HG03066 (cell line): ENCODE data around the gene COA8.
A peak's percentile ranks its signal among the peaks of the same experiment; 100 is the strongest.

ENCODE experiments used
- ATAC-seq: cut with Tn5 transposase; IDR thresholded peaks from one replicate; pipeline ENCODE4 v1.9.1; 2021; ENCODE audit warnings: low read depth; ENCODE audit not compliant: unreplicated experiment

The COA8 gene

DNA sequence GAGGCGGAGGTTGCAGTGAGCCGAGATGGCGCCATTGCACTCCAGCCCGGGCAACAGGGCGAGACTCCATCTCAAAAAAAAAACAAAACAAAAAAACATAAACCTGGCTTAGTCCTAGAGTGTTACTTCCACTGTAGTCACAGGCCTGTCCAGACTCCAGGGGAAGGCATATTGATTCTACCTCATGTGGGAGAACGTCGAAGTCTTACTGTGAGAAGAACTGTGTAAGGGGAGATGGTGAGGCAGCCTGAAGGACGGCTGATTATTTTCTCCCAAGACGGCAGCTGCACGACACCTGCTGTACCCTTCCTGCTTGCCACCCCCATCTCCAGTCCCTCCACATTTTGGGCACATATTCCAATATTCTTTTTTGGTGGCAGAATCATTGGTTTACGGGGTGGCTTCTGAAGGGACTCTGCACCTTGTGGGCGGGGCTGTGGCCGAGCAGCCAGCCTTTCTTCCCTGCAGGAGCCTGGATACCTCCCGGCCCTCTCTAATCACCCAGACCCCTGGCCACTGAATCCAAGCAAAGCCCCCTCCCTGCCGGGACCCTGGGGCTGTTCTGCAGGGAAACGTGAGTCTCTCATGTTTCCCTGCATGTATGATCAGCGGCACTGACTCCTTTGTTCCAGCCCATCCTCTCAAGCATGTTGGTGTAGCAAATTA, 54.0 kb downstream of the COA8 start:
- ATAC-seq = no peak

DNA sequence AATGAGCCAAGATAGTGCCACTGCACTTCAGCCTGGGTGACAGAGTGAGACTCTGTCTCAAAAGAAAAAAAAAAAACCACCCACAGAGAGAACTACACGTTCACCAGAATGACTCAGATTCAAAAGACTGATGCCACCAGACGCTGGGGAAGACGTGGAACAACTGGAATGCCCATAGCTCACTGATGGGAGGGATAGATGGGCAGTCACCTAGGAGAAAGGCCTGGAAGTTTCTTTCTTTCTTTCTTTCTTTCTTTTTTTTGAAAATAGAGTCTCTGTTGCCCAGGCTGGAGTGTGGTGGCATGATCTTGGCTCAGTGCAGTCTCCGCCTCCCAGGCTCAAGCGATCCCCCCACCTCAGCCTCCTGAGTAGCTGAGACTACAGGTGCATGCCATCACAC, 56.3 kb downstream of the COA8 start:
- no peak for ATAC-seq

DNA sequence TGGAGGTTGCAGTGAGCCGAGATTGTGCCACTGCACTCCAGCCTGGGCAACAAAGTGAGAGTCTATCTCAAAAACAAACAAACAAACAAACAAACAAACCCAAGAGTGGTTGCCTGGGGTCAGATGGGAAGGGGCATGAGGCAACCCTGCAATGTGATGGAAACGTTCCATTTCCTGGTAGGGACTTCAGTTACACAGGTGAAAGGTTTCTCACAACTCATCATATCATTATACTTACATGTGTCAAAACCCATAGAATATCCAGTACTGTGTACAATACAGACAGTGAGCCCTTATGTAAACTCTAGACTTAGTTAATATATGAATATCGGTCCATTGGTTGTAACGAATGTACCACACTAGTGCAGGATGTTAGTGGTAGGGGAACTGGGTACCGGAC, 59.1 kb downstream of the COA8 start:
- ATAC-seq = no peak

DNA sequence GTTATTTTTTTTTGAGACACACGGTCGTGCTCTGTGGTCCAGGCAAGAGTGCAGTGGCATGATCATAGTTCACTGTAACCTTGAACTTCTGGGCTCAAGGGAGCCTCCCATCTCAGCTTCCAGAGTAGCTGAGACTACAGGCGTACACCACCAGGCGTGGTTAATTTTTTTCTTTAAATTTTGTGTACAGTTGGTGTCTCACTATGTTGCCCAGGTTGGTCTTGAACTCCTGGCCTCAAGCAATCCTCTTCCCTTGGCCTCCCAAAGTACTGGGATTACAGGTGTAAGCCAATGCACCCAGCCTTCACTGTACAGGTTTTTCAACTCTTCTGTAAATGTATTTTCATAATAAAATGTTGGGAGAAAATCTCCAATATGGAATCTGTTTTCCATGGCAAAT, 60.5 kb downstream of the COA8 start:
- no peak for ATAC-seq

DNA sequence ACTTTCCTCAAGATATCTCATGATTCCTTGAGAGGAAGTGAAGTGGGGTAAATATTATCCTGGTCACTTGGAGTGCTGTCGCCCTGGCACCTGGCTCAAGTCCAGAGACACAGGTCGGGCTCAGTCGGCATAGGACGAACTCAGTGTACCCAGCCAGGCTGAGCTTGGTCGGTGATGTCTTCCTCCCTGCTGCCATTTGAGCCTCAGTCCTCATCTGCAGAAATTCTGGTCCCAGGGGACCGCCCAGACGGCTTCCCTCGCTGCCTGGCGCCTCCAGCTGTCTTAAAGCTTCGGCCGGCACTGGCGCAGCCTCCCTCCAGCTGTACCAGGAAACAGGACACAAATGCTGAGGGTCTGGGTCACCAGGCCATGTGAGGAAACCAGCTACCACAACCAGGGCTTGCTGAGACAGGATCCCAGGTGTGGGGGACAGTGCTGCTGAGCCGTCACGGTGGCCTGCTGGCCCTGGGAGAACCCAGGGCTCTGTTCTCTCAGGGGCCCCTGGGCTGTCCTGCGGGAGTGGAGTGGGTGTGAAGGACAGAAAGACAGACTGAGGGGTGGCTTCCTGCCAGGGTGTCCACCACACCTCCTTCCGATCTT, 61.2 kb downstream of the COA8 start:
- ATAC-seq = no peak

DNA sequence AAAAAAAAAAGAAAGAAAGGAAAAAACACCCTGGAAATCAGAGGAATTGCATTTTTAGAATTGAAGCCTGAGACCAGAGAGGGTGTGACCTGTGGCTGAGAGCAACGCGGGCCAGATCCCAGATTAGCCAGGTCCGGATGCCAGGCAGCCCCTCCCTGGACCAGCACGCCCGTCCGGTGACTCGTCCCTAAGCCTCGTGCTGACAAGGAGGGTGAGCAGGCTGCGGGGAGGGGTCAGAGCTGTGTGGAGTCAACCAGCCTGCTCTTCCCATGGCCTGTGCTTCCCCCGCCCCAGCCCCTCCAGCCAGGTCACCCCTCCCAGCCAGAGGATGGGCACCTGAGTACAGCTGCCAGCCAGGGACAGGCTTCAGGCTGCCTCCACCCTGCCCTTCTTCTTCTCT, 62.1 kb downstream of the COA8 start:
- ATAC-seq = no peak

DNA sequence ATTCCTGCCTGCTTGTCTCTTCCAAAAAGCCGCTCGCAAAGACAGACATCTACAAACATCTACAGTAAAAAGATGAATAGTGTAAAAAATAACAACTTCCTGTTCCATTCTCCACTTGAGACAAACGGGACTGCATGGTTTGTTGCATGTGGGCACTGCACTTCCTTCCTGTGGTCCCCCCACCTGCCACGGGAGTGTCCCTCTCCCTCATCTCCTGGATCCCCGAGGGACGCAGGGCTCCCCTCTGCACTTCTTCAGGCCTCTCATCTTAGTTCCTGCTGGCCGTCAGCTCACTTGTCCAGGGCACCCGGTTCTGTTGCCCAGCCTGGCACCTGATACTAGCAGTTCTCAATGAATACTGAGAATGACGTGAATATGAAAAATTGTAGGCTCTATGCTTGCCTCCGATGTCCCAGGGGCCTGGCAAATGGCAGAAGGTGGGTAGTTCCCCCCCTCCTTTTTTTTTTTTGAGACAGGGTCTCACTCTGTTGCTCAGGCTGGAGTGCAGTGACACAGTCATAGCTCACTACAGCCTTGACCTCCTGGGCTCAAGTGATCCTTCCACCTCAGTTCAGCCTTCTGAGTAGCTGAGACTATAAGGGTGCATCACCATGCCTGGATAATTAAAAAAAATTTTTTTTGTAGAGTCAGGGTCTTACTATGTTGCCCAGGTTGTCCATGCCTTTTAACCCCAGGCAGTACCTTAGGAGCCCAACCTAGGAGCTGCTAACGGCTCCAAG, 62.8 kb downstream of the COA8 start:
- no peak for ATAC-seq

DNA sequence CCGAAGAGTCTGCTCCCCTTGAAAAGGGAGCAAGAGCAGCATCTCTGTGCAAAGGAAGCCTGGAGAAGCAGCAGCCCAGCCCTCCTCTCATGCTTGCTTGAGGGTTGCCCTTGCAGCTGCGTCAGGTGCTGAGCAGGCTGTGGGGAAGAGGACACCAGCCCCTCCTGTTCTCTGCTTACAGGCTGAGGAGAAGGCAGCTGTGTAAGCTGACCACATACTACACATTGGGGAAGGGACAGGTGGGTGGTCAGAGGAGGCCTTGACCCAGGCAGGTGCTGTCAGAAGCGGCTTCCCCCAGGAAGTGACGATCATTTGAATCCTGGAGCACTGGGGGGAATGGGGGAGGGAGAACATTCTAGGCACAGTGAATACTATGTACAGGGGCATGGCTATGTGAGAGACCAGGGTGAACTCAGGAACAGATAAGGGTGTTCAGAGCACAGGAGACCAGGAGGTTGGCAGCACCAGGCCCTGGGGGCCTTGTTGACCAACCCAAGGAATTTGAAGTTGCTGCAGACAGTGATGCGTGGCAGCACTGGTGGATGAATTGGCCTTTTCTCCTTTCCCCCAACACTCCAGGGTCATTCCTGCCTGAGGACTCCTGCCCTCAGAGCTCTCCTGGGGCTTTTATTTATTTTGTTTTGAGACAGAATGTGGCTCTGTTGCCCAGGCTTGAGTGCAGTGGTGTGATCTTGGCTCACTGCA, 63.5 kb downstream of the COA8 start:
- ATAC-seq = no peak

DNA sequence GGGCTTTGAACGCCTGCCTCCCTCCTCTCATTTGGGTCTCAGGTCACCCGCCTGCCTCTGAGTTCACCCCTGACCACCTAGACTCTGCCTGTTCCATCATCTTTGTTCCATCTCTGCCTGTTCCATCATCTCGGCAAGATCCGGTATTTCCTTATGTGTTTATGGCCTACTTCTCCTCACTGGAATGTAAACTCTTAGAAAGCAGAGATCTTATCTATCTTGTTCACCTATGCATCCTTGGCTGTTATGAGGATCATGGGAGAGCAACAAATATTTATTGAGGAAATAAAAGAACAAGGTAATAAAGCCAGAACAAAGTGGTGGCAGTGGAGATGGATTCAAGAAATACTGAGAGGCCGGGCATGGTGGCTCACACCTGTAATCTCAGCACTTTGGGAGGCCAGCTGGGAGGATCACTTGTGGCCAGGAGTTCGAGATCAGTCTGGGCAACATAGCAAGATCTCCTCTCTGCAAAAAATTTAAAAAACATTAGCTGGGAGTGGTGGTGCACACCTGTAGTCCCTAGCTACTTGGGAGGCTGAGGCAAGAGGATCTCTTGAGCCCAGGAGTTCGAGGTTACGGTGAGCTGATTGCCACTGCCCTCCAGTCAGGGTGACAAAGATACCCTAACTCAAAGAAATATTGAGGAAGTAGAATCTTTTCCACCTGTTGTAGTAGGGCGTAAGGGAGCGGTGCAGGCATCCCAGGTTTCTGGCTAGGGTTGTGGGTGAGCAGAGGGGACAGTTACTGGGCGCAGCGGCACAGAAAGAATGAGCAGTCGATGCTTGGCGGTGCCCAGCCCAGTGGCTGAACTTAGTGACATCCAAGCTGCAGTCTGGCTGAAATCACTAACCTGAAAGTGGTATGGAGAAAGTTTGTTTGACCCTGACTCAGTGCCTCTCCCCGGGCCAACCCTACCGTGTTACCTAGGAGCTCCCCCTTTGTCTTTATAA, 64.6 kb downstream of the COA8 start:
- ATAC-seq = no peak

DNA sequence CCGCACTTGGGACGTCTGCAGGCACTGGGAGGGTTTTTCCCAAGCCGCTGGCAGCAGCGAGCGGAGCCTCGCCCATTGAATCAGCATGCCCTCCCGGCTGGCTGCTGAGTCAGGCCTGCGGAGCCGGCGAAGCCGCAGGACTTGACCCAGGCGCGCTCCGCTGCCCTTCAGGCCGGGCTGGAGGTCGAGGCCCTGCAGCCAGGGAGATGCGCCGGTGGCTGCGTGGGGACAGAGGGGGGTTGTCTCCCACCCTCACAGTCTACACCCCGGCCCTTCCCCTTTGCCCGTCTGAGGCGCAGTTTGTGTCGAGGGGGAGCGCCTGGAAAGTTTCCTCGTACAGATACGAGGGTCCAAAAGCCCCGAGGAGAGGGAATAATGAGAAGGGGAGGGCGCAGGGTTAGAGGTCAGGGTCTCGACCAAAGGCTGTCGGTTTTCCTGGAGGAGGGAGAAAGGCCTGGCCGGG, 65.5 kb downstream of the COA8 start:
- ATAC-seq = no peak

DNA sequence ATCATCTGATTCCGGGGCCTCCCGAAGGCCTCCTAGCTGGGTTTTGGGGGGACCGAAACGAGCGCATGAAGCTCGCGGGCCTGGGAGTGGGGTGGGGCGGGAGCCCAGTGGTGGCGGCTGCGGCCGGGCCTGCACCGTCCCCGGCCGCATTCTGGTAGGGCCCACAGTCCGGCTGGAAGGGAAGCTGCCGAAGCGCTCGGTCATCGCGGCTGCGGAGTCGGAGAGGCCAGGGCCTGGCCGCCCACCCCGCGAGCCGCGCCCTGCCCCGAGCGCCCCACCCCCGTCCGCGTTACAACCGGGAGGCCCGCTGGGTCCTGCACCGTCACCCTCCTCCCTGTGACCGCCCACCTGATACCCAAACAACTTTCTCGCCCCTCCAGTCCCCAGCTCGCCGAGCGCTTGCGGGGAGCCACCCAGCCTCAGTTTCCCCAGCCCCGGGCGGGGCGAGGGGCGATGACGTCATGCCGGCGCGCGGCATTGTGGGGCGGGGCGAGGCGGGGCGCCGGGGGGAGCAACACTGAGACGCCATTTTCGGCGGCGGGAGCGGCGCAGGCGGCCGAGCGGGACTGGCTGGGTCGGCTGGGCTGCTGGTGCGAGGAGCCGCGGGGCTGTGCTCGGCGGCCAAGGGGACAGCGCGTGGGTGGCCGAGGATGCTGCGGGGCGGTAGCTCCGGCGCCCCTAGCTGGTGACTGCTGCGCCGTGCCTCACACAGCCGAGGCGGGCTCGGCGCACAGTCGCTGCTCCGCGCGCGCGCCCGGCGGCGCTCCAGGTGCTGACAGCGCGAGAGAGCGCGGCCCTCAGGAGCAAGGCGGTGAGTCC, 66.1 kb downstream of the COA8 start, which contains the start of gene KLC1:
KLC1 (plus strand) TSS at position 528 of the 819 bp plus-strand sequence. CDS start 25,354 bp downstream, outside the sequence.
- peak; percentile 51 for ATAC-seq

DNA sequence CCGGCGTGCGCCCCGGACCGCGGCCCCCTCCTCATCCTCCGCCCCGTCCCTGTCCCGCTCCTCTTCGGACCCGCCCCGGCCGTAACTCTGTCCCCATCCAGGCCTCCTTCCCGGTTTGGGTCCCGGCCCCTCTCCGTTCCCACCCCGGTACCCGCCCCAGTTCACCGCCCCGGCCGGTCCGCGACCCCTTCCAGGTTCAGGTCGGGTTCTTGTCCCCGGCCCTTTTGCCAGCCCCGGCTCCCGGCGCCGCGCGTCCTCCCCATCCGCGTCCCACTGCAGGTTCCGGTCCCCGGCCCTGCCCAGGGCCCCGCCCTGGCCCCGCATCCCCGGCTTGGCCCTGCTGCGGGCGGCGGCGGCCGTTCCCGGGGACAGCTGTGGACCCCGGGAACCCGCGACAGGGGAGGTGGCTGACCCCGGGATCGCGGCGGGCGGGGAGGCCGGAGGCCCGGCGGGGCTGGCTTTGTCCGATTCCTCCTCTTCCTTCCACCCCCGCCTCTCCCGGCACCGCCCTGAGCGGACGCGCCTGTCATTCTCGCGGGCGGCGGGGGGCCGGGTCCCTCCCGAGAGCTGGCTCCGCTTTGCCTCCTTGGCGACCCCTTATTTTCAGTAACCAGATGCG, 66.9 kb downstream of the COA8 start:
- peak; percentile 30 for ATAC-seq

DNA sequence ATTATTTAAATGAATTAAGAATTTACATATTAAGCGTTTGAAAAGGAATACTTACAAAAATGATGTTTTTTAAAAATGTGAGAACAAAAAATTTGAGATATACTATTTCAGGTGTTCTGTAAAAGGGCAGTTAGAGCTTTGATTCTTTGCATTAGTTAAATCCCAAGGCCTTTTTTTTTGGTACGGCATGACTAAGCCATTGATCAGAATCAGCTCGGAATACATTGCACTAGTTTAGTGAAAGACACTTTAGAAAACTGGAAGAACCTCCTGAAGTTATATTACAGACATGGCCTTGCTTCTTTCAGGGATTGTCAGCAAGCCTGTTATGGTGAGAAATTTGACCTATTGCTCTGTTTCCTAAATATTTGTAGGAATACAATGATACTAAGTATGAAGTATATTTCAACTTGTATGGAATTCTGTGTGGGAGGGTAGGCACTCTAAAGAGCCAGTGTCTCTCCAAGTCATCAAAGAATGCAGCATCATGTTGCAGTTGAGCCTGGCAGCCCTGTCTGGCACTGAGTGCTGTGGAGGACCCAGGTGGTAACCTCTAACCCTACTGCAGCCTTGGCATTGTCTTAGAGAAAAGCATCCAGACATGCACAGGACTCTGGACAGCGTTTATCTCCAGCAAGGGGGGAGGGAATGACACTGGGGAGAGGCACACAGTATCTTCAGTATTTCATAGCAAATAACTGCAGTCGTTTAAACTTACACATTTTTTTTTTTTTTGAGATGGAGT, 67.8 kb downstream of the COA8 start:
- ATAC-seq = no peak

DNA sequence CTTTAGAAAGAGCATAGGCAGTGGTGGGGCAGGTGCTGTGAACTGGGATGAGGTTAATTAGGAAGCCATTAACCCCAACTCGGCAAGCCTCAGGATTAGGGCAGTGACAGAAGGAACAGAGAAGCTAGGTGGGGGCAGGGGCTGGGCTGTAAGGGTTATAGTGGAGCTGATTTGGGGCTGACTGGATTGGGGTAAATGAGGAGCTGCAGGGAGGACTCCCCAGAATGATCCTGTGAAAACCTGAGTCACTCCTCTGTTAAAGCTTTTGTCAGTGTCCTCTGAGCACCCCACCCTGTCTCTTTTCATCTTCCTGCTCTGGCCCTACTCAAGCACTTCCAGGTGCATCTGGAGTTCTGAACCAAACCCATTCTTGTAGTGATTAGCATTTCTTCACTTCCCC, 70.6 kb downstream of the COA8 start:
- ATAC-seq = no peak

DNA sequence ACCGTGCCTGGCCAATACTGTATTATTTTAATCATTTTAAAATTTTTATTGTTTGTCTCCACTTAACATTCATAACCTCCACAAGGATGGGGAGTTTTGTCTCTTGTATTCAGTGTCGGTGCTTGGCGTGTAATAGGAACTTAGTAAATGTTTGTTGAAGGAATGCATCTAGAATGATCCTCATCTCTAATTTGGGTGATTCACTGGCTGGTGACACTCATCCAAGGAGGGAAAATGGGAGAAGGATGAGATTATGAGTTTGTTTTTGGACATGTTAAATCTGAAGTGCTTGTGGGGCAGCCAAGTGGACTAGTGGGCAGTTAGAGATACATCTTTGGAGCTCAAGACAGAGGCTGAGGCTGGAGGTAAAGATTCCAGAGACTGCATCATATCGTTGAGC, 71.4 kb downstream of the COA8 start:
- no peak for ATAC-seq

DNA sequence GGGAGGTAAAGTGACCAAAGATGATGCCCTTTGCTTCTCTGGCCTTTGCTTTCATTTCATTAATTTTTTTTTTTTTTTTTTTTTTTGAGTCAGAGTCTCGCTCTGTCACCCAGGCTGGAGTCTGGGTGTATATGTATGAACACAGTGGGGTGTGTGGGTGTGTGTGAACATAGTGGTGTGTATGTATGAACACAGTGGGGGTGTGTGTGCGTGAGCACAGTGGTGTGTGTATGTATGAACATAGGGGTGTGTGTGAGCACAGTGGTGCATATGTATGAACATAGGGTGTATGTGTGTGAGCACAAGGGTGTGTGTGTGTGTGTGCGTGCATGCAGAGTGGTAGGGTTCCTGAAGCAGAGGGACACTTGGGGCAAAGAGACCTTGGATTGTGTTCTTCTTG, 75.8 kb downstream of the COA8 start:
- ATAC-seq = no peak
